Measurements from ENCODE around the gene ACVR1C.

DNA sequence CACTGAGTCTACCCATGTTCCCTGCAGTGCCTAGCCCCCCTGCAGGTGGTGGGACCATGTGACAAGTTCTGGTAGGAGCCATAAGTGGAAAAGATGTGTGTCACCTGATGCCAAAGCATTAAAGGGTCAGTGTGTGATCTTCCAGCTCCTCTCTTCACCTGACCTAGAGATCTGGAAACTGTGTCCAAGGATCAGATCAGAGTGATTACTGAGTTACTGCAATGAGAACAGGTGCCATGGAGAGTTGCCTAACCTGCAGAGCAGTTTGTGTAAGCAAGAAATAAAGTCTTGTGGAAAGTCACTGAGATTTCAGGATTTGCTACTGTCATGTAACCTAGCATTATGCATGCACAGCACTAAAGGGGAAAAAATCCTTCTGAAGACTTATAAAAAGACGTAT is 90.6 kb downstream of the ACVR1C start:
- TF ChIP-seq EZH2 (IDR thresholded peaks at IDR 0.05) (no peak), POLR2A (IDR thresholded peaks at IDR 0.05; ENCODE audit: borderline replicate concordance, extremely low read depth, insufficient read depth, insufficient read length) (no peak), EGR1 (IDR thresholded peaks at IDR 0.05; ENCODE audit: low read depth) (no peak), YY1 (IDR thresholded peaks at IDR 0.05; ENCODE audit: extremely low read depth, insufficient replicate concordance, low read depth, low read length) (no peak), RAD21 (IDR thresholded peaks at IDR 0.05; ENCODE audit: low read depth) (no peak)
- TF ChIP-seq, protein P1, sequence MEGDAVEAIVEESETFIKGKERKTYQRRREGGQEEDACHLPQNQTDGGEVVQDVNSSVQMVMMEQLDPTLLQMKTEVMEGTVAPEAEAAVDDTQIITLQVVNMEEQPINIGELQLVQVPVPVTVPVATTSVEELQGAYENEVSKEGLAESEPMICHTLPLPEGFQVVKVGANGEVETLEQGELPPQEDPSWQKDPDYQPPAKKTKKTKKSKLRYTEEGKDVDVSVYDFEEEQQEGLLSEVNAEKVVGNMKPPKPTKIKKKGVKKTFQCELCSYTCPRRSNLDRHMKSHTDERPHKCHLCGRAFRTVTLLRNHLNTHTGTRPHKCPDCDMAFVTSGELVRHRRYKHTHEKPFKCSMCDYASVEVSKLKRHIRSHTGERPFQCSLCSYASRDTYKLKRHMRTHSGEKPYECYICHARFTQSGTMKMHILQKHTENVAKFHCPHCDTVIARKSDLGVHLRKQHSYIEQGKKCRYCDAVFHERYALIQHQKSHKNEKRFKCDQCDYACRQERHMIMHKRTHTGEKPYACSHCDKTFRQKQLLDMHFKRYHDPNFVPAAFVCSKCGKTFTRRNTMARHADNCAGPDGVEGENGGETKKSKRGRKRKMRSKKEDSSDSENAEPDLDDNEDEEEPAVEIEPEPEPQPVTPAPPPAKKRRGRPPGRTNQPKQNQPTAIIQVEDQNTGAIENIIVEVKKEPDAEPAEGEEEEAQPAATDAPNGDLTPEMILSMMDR (IDR thresholded peaks at IDR 0.05 in 2 of 3, conservative IDR thresholded peaks at IDR 0.05 in 1 of 3; ENCODE audit: borderline replicate concordance in 1 of 3, insufficient read depth in 1 of 3, low read depth in 2 of 3, low read length in 2 of 3), result no peak
